Measurements from ENCODE around the gene EGLN2.

DNA sequence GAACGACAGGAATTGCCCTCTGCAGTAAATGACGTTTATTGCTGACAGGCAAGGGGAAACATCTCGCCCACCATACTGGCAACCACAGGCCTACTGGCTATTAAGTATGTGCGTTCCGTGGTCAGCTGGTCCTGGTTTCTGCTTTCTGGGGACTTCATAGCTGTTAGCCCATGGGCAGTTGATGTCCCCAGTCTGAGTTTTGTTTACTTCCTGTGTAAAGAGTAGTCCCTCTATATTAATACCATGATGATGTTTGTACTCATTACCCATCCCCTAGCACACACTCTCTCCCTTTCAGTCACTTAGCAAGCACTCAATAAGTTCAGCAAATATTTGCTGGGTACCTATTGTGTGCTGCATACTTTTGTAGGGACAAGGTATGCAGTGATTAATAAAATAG, 30.1 kb upstream of the EGLN2 start:
- TF ChIP-seq CTCF (IDR thresholded peaks at IDR 0.05; ENCODE audit: insufficient read depth, low read length) (no peak), POLR2AphosphoS5 (IDR thresholded peaks at IDR 0.05; ENCODE audit: low read depth) (no peak), SPI1 (IDR thresholded peaks at IDR 0.05; ENCODE audit: borderline replicate concordance, low read depth) (no peak), GABPA (IDR thresholded peaks at IDR 0.05; ENCODE audit: low read depth) (no peak)

Data from HL-60 (cell line).